C4-2B (cell line): ENCODE results near the gene MPPE1.

Experiments
- ZFX ChIP-seq: fragments of 450-650 bp; IDR thresholded peaks from 2 replicates; pipeline ENCODE4 v1.6.1; 2017
- TF ChIP-seq, protein P1 (sequence below): fragments of 450-650 bp; conservative IDR thresholded peaks from 2 replicates; pipeline ENCODE4 v1.5.1; 2017; ENCODE audit warnings: mild to moderate bottlenecking

GRCh38 chr18:11857177-11857887, 50.8 kb downstream of the MPPE1 start:
- TF ChIP-seq, protein P1, sequence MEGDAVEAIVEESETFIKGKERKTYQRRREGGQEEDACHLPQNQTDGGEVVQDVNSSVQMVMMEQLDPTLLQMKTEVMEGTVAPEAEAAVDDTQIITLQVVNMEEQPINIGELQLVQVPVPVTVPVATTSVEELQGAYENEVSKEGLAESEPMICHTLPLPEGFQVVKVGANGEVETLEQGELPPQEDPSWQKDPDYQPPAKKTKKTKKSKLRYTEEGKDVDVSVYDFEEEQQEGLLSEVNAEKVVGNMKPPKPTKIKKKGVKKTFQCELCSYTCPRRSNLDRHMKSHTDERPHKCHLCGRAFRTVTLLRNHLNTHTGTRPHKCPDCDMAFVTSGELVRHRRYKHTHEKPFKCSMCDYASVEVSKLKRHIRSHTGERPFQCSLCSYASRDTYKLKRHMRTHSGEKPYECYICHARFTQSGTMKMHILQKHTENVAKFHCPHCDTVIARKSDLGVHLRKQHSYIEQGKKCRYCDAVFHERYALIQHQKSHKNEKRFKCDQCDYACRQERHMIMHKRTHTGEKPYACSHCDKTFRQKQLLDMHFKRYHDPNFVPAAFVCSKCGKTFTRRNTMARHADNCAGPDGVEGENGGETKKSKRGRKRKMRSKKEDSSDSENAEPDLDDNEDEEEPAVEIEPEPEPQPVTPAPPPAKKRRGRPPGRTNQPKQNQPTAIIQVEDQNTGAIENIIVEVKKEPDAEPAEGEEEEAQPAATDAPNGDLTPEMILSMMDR, result no peak
- no peak for TF ChIP-seq ZFX
